Activated naive CD4-positive, alpha-beta T cell treated with Interleukin-2 at 50 U/mL for 16 hours (primary cell): ENCODE data around the gene TMEM63C.

ENCODE experiments used
- DNase-seq: peaks from one replicate; pipeline ENCODE4 v3.0.0-alpha.2; 2020

The TMEM63C gene

GRCh38 chr14:77181603-77182437, at the start of gene TMEM63C:
Gene TMEM63C (plus strand): TSS chr14:77181798. CDS start chr14:77218814, 37,016 bp downstream.
- peak; percentile 69 for DNase-seq

GRCh38 chr14:77131871-77132486, 49.6 kb upstream of the TMEM63C start:
- DNase-seq: no peak

- peak; percentile 45 for DNase-seq
Measured at GRCh38 chr14:77133720-77134338, 47.8 kb upstream of the TMEM63C start.

GRCh38 chr14:77139022-77139421, 42.6 kb upstream of the TMEM63C start:
- DNase-seq: no peak

GRCh38 chr14:77139540-77140358, 41.8 kb upstream of the TMEM63C start:
- peak; percentile 35 for DNase-seq

- no peak for DNase-seq
Measured at GRCh38 chr14:77140359-77141213, 41.0 kb upstream of the TMEM63C start.

- DNase-seq: no peak
Measured at GRCh38 chr14:77141214-77142004, 40.2 kb upstream of the TMEM63C start, which contains the start of gene ZDHHC22. Gene ZDHHC22 (minus strand): TSS chr14:77141791. CDS start chr14:77139738, 2,053 bp downstream.

GRCh38 chr14:77142005-77142800, 39.4 kb upstream of the TMEM63C start:
- DNase-seq: no peak

GRCh38 chr14:77143071-77143470, 38.5 kb upstream of the TMEM63C start:
- no peak for DNase-seq

GRCh38 chr14:77144412-77145115, 37.0 kb upstream of the TMEM63C start:
- DNase-seq: no peak

GRCh38 chr14:77145975-77146740, 35.4 kb upstream of the TMEM63C start:
- no peak for DNase-seq

- no peak for DNase-seq
Measured at GRCh38 chr14:77148510-77149231, 32.9 kb upstream of the TMEM63C start.

GRCh38 chr14:77151245-77151644, 30.4 kb upstream of the TMEM63C start:
- DNase-seq: no peak

- DNase-seq: no peak
Measured at GRCh38 chr14:77151918-77152588, 29.5 kb upstream of the TMEM63C start.

GRCh38 chr14:77153802-77154201, 27.8 kb upstream of the TMEM63C start:
- DNase-seq: no peak

GRCh38 chr14:77154421-77154820, 27.2 kb upstream of the TMEM63C start:
- DNase-seq: no peak

- no peak for DNase-seq
Measured at GRCh38 chr14:77155083-77155482, 26.5 kb upstream of the TMEM63C start.
